Hematopoietic multipotent progenitor cell treated with erythropoietin and hydrocortisone succinate and interleukin-3 and kit ligand, for 17 days (in vitro differentiated cells): ENCODE measurements around the gene KBTBD8.

ENCODE experiments used
- DNase-seq: peaks from one replicate; pipeline ENCODE4 v3.0.0-alpha.2; 2015; ENCODE audit warnings: low spot score

The KBTBD8 gene, protein sequence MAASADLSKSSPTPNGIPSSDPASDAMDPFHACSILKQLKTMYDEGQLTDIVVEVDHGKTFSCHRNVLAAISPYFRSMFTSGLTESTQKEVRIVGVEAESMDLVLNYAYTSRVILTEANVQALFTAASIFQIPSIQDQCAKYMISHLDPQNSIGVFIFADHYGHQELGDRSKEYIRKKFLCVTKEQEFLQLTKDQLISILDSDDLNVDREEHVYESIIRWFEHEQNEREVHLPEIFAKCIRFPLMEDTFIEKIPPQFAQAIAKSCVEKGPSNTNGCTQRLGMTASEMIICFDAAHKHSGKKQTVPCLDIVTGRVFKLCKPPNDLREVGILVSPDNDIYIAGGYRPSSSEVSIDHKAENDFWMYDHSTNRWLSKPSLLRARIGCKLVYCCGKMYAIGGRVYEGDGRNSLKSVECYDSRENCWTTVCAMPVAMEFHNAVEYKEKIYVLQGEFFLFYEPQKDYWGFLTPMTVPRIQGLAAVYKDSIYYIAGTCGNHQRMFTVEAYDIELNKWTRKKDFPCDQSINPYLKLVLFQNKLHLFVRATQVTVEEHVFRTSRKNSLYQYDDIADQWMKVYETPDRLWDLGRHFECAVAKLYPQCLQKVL

DNA sequence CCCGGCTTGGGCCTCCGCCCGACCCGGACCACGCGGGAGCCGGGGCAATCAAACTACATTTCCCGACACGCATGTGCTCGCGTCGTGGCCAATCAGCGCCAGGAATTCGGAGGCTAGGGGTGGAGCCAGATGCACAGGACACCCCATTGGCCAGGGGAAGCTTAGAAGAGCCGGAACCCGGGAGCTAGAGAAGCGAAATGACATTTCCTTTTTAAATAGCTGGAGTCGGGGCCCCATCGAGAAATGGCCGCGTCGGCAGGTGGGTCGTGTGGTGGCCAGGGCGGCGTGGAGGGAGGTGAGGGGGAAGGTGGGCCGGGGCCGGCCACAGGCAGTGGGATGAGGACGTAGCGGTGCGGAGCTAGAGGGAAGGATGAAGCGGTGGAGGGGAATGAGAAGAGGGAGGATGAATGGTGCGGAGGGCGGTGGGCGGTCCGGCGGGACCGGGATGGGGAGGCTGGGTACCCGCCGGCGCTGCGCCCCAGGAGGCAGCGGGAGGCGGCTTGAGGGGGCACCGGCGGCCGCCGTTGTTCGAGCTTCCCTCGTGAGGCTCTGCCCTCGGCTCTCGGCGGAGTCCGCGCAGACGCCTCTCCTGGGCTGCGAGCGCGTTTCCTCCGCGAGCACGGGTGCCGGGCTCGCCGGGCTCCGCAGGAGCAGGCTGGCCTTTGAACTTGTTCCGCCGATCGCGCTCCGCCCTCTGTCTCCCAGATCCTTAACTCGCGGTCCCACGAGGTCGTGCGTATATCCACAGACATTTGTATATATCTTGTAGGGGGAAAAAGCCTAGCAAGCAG, at the start of gene KBTBD8:
Gene KBTBD8 (plus strand): TSS at position 195 of the 791 bp plus-strand sequence. CDS start 49 bp downstream, at position 244.
- peak; percentile 99 for DNase-seq

DNA sequence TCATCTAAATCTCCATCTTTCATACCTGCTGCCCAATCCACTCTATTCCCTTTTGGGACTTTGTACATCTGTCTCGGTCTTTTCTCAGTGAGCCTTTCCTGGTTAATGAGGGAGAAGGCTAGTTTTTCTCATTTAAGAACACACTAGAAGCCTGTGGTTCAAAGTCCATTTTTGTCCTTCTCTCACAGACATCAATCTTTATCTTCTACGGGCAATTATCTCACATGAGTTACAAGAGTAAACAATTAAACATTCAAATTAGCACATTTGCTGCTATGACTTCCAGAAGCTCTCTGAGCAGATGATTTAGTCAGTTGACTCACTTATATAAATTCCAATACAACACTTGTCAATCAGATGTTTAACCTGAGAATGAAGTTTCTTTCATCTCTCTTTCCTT, 49.3 kb upstream of the KBTBD8 start:
- no peak for DNase-seq

DNA sequence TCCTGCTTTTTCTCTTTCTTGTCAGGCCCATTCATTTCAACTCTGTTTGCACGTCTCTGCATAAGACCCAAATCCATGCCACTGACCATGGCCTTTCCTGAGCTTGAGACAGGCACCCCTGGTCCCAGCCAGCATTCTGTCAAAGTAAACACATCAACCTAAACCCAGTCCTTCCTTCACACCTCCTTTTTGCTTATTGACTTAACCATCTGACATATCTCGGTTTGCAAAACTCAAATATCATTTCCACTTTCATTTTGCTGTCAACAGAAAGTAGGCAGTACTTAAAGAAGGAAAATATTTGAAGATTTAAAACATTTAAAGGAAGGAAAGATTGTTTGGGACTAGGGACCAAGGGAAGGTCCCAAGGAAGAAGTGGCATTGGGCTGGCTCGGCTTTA, 48.2 kb upstream of the KBTBD8 start:
- DNase-seq, result no peak

DNA sequence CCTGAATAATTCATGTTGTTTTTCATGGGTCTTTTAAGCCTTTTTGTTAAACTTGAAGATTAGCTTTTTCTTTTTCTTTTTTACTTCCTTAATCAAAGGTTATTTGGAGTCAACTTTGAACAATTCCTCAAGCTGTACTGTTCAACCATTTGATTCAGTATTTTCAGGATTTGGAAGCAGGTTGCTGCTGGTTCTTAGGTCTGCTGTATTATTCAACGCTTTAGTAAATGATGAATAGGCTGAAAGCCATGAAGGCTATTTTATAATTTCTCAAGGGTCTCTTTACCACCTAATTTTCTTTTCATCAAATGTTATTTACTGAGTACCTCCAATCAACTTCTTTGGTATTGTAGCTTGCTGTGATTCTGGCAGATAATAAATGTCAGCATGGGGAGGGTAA, 45.8 kb upstream of the KBTBD8 start:
- no peak for DNase-seq

DNA sequence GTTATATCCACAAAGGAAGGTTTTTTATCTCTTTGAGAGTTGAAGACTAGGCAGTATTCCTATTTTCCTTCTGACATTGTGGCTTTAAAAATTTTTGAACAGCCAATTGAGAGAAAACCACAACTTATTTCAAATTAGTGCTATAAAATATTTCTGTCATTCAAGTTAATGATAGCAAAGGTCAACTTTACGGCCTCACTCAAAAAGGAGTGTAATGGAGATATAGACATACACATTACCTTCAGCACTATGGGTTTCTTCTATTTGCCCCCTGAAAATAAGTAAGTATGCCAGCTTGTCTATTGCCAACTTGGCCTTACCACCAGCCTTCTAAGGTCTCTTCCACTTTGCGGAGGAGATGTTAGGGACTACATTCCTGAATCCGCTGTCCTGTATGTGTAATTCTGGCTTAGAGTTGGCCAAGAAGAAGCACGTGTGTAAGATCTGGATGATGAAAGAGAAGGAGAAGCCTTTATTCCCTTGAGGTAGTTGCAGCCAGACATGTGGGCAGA, 44.1 kb upstream of the KBTBD8 start:
- no peak for DNase-seq

DNA sequence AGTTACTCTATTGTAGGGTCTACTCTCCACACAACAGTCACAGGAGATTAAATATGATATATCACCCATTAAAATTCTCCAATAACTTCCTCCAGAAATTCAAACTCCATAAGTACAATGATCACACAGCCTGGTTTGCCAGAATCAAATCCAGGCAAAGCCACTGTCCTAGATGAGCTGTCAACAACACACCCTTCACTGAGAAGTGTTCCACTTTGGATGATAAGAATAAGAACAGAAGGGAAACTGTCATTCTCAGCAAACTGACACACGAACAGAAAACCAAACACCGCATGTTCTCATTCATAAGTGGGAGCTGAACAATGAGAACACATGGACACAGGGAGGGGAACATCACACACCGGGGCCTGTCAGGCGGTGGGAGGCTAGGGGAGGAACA, 41.4 kb upstream of the KBTBD8 start:
- no peak for DNase-seq

DNA sequence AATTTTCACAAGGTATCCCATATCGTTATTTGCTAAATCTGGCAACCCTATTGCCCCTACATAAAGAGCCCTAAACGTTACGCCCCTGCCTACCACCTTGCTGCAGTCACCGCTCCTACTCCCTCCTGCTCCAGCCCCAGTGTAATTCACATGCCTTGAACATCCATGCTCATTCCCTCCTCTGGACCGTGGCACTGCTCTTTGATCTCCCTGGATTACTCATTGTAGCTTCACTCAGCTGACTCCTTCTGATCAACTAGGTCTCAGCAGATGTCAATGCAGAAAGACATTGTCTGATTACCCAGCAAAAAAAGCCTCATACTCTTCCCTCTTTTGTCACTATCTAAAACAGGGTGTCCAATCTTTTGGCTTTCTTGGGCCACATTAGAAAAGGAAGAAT, 40.7 kb upstream of the KBTBD8 start:
- DNase-seq, result no peak

DNA sequence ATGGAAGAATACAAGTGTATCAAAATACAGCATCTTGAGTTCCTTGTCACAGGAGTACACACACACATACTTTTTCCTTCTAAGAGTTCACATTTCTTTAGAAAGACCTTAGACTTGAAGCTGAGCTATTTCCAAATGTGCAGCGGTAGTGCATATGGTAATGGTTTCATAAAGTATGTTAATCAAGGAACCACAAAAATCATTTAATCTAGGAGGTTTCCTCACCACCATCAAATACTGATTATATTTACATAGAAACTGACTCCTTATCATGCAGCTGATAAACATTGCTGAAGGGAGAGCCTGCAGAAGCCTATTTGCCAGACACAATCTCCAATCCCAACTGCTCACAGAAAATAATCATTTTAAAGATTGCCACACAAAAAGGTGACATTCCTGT, 40.0 kb upstream of the KBTBD8 start:
- DNase-seq, result no peak

DNA sequence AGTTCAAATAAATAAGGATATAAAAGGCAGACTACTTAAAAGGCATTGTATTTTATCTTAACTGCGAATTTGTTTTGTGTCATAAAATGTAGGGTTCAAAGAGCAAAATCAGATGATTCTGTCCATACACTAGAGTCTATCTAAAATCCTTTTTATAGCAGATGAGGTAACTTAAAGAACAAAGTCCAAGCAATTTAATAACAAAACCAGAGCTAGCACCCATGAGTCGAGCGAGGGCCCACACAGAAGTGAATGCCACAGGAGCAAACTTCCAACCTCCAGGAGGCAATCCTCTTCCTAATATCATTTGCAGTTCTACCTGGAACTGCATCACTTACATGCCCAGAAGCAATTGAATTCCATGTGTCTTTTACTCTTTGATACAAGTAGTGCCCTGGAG, 35.4 kb upstream of the KBTBD8 start:
- no peak for DNase-seq

DNA sequence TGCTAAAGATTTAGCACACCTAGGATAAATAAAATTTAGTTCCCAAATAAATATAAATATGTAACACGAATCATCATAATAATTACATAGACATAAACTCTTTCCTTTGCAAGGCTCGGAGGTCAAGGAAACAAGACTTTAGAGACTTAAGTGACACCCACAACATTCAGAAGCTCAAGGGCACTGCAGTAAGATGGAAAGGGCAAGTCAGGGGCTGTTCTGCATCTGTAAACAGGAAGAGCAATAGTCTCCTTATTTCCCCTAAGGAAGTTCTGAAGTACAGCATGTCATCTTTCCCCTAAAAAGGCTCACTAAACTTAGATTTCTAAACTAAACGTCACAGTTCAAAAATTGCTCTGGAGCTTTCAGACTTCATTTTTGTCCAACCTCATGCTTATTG, 26.9 kb upstream of the KBTBD8 start:
- DNase-seq, result no peak

DNA sequence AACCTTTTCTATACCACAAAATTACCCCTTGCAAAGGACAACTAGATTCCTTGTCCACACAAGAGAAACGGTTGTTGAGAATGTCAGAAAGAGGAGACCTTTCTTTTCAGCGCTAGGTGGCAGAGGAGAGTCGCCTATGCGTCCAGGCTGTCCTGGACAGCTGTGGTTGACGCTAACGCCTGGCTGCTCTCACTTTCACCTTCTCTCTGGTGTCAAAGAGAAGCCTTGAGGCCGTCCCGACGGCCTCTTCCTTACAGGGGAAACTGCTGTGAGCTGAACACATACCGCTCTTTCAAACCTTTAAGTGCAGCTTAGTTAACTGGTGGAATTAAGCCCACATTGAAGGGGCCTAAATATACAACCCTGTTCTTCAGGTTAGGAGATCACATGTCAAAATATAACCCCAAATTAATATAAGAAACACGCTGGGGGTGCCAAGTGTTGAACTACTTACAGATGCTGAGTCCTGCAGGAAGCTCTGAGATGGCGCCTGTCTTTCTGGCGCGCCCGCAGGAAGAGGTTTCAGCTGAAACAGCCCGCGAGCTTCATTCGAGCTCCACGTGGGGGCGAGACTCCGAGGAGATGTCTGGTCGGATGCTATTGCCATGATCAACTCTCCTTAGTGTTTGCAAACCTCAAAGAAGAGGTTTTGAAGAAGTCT, 26.1 kb upstream of the KBTBD8 start:
- peak; percentile 82 for DNase-seq

DNA sequence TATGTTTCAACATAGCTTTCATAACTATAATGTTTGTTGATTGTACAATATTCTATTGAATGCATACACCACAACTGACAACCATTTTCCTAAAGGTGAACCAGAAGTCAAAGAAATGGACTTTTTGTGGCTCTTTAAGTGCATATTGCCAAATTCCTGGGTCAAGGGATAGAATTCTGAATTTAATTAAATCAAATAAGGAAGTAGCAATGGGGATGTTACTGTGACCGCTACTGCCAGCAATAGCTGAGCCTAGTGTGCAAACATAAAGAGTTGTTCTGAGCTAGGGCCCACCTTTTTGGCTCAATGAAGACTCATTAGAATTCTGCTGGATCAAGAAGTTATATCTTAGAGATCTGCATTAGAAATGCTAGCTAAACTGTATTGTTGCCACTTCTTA, 17.3 kb upstream of the KBTBD8 start:
- DNase-seq, result no peak

DNA sequence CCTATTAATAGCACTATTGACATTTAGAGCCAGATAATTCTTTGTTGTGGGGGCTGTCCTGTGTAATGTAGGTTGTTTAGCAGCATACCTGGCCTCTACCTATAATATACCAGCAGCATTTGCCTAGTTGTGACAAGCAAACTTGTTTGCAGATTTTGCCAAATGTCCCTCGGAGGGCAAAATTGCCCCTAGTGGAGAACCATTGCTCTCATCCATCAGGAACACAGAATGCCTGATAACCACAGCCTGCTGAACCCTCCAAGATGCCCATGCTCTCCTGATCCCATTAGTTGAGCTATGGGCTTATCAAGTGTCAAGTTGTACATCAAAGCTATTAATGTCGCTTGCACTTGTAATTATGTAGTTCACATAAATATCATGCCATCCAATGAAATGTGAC, 15.0 kb upstream of the KBTBD8 start:
- no peak for DNase-seq

DNA sequence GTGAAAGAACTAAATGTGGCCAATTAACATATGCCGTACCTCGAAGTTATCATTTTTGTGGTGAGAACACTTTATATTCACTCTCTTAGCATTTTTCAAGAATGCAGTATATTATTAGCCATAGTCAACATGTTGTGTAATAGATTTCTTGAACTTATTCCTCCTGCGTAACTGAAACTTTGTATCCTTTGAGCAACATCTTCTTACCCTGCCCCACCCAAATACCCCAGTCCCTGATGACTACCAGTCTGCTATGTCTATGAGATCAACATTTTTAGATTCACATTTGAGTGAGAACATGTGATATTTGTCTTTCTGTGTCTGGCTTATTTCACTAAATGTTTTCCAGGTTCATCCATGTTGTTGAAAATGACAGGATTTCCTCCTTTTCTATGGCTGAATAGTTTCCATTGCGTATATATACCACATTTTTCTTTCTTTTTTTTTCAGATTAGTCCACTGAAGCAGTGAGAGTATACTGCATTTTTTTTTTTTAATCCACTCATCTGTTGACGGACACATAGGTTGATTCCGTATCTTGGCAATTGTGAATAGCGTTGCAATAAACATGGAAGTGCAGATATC, 12.7 kb upstream of the KBTBD8 start:
- no peak for DNase-seq

DNA sequence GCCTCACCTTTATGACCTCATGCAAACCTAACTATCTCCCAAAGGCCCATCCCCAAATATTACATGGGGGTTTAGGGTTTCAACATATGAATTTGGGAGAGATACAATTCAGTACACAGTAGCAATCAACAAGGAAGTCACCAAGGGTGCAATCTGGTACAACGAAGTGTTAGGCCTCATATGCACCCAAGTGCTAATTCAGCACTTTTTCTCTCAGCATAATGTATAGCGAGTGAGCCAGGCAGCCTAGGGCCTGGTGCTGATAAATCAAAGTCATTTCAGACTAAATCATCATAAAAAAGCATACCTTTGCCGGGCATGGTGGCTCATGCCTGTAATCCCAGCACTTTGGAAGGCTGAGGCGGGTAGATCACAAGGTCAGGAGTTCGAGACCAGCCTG, 11.7 kb upstream of the KBTBD8 start:
- DNase-seq, result no peak

DNA sequence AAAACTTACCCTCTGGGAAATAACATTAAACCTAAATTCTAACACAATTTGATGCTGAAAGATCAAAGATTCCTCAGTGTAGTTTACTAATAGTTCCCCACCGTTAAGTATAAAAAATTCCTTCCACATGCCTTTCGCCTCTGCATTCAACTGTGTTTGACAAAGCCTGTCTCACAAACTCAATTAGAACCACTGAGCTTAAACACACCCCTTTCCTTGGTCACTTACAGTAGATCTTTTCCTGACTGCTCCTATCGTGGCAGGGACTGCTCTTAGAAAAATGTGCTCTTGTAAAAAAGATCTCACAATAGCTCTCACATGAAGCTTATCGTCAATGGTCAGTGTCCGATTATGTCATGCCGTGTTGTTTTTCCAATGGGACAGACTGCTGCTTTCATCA, 8.9 kb upstream of the KBTBD8 start:
- DNase-seq, result no peak

DNA sequence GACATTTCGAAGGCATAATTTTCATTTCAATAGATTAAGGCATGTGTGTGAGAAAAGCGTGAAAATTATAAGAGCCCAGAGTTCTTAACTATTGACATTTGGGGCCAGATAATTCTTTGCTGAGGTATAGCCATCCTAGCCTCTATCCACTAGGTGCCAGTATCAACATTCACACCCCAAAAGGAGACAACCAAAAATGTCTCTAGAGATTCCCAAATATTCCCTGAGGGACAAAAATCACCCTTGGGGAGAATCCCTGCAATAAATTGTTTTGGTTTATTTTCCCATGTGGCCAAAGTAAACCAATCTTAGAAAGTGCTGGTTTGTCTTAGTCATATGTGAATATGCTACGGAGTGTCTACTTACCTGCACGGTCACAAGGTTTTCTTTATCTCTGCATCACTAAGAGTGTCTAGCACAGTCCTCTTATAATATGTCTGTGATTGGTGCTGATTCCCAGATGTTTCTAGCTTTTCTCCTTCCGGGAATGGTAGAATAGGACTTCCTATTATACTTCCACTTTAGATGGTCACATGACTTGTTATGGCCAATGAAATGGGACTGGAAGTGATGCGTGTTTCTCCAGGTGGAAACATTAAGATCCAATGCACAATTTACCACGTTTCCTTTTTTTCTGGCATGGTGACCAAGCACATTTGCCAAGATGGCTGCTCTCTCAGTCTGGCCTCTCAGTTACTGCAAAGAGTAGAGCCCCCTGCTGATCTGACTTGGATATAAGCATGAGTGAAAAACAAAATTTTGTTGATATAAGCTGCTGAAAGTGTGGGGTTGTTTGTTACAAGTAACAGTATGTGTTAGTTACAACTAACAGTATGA, 8.0 kb upstream of the KBTBD8 start:
- peak; percentile 65 for DNase-seq

DNA sequence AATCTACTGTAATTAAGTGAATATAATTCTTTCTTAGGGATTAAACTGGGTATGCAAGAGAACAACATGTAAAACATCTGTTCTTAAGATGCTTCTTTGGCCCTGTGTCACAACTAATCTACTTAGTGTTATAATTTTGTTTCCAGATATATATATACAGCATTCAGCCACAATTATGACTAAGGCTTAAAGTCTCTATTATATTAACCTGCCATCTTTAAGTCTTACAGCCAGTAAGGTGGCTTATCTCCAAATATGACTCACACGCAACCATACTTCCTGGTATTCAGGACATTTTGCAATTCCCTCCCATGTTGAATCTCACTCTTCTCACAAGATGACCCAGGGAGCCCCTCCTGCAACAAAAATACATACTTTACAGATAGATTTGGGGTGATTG, 6.6 kb upstream of the KBTBD8 start:
- no peak for DNase-seq

DNA sequence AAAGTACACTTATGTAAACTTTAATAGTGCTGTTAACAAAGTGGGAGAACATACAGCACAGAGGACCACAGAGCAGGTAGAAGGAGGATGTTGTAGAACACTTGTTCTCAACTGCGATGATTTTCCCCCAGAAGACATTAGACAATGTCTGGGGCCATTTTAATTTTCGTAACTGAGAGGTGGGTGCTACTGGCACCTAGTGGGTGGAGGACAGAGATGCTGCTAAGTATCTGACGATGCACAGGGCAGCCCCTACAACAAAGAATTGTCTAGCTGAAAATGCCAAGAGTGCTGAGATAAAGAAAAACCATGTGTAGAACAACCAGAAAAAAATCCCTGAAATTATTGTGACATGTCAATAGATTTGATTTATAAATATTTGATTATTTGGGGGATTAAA, 5.0 kb upstream of the KBTBD8 start:
- DNase-seq, result no peak

DNA sequence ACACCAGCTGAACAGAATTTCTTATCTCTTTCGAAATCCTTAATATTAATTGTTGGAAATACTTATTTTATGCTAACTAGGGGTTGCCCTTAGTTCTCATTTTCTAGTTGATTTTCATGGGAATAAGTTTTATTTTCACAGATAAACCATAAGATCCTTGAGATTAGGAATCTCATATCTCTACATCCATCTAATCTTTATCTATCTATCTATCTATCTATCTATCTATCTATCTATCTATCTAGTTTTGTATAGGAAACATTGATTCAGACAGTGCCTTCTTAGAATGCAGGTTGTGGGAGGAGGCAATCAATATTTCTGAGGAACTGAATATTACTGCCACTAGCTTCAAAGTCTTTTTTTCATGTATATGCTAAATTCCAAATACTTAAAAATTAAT, 3.5 kb upstream of the KBTBD8 start:
- DNase-seq, result no peak

DNA sequence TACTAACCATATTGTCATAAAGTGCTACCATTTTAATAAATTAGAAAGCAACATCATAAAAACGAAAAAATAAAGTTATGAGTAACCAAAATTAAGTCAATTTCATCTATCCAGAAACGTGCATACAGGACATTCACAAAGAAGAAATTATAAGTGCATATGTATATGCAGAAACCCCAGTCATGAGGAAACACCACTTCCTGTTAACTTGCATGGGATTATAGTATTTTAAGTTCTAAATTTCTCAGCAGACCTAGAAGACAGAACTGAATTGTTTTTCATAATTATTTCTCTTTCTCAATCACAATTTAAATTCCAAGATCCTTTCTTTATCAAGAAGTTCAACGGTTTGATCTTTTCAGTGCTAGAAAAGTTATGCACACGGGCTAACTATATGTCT, 1.4 kb upstream of the KBTBD8 start:
- DNase-seq, result no peak
